ENCODE data around the gene PIGT.

DNA sequence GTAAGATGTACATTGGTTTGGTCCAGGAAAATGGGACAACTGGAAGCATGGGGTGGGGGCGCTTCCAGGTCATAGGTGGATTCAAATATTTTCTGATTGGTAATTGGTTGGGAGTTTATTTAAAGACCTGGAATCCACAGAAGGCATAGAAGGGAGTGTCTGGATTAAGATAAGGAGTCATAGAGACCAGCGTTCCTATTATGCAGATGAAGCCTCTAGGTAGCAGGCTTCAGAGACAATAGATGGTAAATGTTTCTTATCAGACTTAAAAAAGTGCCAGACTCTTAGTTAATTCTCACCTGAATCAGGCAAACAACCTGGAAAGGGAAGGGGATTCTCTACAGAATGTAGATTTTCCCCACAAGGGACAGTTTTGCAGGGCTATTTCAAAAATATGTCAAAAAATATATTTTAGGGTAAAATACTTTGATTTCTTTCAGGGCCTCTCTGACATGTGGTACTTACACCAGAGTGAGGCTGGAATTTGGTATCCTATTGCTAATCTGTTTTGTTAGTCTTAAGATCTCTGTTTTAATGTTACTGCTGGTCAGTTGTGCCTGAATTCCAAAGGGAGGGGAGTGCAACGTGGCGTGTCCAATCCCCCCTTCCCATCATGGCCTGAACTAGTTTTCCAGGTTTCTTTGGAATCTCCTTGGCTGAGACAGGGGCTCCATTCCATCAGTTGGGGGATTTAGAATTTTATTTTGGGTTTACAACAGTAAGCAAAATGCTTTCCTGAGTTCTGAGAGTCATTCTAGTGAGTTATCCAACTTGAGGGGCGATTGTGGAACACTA, 25.1 kb downstream of the PIGT start:
- TF ChIP-seq, protein P1, sequence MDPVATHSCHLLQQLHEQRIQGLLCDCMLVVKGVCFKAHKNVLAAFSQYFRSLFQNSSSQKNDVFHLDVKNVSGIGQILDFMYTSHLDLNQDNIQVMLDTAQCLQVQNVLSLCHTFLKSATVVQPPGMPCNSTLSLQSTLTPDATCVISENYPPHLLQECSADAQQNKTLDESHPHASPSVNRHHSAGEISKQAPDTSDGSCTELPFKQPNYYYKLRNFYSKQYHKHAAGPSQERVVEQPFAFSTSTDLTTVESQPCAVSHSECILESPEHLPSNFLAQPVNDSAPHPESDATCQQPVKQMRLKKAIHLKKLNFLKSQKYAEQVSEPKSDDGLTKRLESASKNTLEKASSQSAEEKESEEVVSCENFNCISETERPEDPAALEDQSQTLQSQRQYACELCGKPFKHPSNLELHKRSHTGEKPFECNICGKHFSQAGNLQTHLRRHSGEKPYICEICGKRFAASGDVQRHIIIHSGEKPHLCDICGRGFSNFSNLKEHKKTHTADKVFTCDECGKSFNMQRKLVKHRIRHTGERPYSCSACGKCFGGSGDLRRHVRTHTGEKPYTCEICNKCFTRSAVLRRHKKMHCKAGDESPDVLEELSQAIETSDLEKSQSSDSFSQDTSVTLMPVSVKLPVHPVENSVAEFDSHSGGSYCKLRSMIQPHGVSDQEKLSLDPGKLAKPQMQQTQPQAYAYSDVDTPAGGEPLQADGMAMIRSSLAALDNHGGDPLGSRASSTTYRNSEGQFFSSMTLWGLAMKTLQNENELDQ (CRISPR knock-in tag; IDR thresholded peaks at IDR 0.05; ENCODE audit: borderline replicate concordance), result no peak
- TF ChIP-seq SETDB1 (CRISPR knock-in tag; IDR thresholded peaks at IDR 0.05; ENCODE audit: borderline replicate concordance), result no peak
- TF ChIP-seq TBP (CRISPR knock-in tag; IDR thresholded peaks at IDR 0.05), result no peak
- TF ChIP-seq, protein P2, sequence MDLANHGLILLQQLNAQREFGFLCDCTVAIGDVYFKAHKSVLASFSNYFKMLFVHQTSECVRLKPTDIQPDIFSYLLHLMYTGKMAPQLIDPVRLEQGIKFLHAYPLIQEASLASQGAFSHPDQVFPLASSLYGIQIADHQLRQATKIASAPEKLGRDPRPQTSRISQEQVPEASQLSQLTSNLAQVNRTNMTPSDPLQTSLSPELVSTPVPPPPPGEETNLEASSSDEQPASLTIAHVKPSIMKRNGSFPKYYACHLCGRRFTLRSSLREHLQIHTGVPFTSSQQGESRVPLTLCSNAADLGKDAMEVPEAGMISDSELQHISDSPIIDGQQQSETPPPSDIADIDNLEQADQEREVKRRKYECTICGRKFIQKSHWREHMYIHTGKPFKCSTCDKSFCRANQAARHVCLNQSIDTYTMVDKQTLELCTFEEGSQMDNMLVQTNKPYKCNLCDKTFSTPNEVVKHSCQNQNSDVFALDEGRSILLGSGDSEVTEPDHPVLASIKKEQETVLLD (CRISPR knock-in tag; IDR thresholded peaks at IDR 0.05; ENCODE audit: low read depth), result no peak
- TF ChIP-seq, protein P3, sequence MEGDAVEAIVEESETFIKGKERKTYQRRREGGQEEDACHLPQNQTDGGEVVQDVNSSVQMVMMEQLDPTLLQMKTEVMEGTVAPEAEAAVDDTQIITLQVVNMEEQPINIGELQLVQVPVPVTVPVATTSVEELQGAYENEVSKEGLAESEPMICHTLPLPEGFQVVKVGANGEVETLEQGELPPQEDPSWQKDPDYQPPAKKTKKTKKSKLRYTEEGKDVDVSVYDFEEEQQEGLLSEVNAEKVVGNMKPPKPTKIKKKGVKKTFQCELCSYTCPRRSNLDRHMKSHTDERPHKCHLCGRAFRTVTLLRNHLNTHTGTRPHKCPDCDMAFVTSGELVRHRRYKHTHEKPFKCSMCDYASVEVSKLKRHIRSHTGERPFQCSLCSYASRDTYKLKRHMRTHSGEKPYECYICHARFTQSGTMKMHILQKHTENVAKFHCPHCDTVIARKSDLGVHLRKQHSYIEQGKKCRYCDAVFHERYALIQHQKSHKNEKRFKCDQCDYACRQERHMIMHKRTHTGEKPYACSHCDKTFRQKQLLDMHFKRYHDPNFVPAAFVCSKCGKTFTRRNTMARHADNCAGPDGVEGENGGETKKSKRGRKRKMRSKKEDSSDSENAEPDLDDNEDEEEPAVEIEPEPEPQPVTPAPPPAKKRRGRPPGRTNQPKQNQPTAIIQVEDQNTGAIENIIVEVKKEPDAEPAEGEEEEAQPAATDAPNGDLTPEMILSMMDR (CRISPR knock-in tag; IDR thresholded peaks at IDR 0.05), result no peak
- TF ChIP-seq ZBTB8A (CRISPR knock-in tag; IDR thresholded peaks at IDR 0.05; ENCODE audit: borderline replicate concordance, low read depth), result no peak

Measured in HepG2 (cell line).